Measurements from ENCODE around the gene ESYT3.

DNA sequence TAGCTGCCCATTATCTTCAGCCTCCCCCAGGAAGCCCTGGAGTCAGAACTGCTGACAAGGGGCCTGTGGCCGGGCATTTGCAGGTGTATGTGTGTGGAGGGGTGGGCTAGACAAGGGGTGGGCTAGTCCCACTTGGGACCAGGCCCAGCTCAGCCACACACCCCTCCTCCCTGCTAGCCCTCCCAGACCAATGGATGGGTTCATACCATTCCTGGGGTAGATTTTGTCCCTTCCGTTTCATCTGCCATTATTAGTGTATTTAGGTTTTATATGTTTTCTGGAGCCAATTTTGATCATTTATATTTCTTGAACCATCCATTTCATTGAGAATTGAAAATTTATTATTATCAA lies 43.9 kb upstream of the ESYT3 start:
- no peak for TF ChIP-seq EZH2 (IDR thresholded peaks at IDR 0.05; ENCODE audit: low read length, missing control alignments)
- TF ChIP-seq, protein P1, sequence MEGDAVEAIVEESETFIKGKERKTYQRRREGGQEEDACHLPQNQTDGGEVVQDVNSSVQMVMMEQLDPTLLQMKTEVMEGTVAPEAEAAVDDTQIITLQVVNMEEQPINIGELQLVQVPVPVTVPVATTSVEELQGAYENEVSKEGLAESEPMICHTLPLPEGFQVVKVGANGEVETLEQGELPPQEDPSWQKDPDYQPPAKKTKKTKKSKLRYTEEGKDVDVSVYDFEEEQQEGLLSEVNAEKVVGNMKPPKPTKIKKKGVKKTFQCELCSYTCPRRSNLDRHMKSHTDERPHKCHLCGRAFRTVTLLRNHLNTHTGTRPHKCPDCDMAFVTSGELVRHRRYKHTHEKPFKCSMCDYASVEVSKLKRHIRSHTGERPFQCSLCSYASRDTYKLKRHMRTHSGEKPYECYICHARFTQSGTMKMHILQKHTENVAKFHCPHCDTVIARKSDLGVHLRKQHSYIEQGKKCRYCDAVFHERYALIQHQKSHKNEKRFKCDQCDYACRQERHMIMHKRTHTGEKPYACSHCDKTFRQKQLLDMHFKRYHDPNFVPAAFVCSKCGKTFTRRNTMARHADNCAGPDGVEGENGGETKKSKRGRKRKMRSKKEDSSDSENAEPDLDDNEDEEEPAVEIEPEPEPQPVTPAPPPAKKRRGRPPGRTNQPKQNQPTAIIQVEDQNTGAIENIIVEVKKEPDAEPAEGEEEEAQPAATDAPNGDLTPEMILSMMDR (conservative IDR thresholded peaks at IDR 0.05 in 1 of 2, IDR thresholded peaks at IDR 0.05 in 1 of 2; ENCODE audit: low read depth in 1 of 2, low read length in 2 of 2), result no peak

Measured in fibroblast of lung (primary cell).